Panc1 (cell line): Measurements from ENCODE around the gene MBD4. TPM values are rescaled to one million over a fixed set of nuclear protein-coding genes. Genes with fewer than 3 reads are reported as not detected.

Experiments
- ATAC-seq: fragments of 200-7000 bp; cut with Tn5 transposase; 2 replicates; pipeline ENCODE4 v1.9.1; 2020; ENCODE audit warnings: mild to moderate bottlenecking, moderate library complexity
- BruUV-seq: library from RNA; stranded (reverse); fragments of 400-500 nt; replicated peaks from 2 replicates; lab custom pipeline; 2021; lab: Mats Ljungman, UMichigan
- CTCF ChIA-PET: fragments of 300-600 bp; sonication (Branson Sonifier 250); formaldehyde crosslinking; loops from one replicate; lab custom pipeline; 2022; ENCODE audit warnings: antibody characterized with exemption; lab: Charles Lee
- POLR2A ChIA-PET: fragments of 300-600 bp; sonication (Branson Sonifier 250); formaldehyde crosslinking; loops from one replicate; lab custom pipeline; 2022; ENCODE audit warnings: antibody characterized with exemption; lab: Charles Lee
- DNase-seq: peaks from one replicate; pipeline ENCODE4 v3.0.0-alpha.2; 2010; ENCODE audit warnings: low read depth, low spot score
- H3K27ac ChIP-seq: 2 replicates; pipeline ENCODE4 v1.5.1; 2011; ENCODE audit warnings: mild to moderate bottlenecking, low read length, inconsistent platforms
- H3K27me3 ChIP-seq: fragments of 200-500 bp; sonication (Bioruptor generic); 2 replicates; pipeline ENCODE4 v1.6.0; 2014; ENCODE audit warnings: low read length, inconsistent platforms; ENCODE audit not compliant: control insufficient read depth, insufficient read depth
- H3K36me3 ChIP-seq: fragments of 200-500 bp; sonication (Bioruptor generic); 2 replicates; pipeline ENCODE4 v1.5.1; 2014; ENCODE audit warnings: inconsistent platforms, mild to moderate bottlenecking, low read length, moderate library complexity; ENCODE audit not compliant: control insufficient read depth, insufficient read depth
- H3K4me1 ChIP-seq: 2 replicates; pipeline ENCODE4 v1.5.1; 2011; ENCODE audit warnings: inconsistent platforms, mild to moderate bottlenecking, low read length, moderate library complexity; ENCODE audit not compliant: control insufficient read depth, insufficient read depth
- H3K4me3 ChIP-seq, 2 experiments: 2 replicates each; pipeline ENCODE4 v1.5.1; 2011 to 2012; ENCODE audit warnings: low read depth in 2 of 2, low read length in 2 of 2, mild to moderate bottlenecking in 2 of 2, inconsistent platforms in 1 of 2, moderate library complexity in 1 of 2
- H3K9me3 ChIP-seq: fragments of 200-500 bp; sonication (Bioruptor generic); 2 replicates; pipeline ENCODE4 v1.5.1; 2014; ENCODE audit warnings: low read depth, mild to moderate bottlenecking, inconsistent platforms, low read length, moderate library complexity; ENCODE audit not compliant: control insufficient read depth, insufficient read depth
- POLR2AphosphoS5 ChIP-seq: IDR thresholded peaks from 2 replicates; pipeline ENCODE4 v1.6.1; 2012; ENCODE audit warnings: mild to moderate bottlenecking, low read depth, low read length, moderate library complexity
- SIN3A ChIP-seq: IDR thresholded peaks from 2 replicates; pipeline ENCODE4 v1.6.1; 2012; ENCODE audit warnings: low read depth, mild to moderate bottlenecking, low read length, moderate library complexity, borderline replicate concordance; ENCODE audit not compliant: insufficient read depth
- TCF7L2 ChIP-seq: IDR thresholded peaks from 2 replicates; pipeline ENCODE4 v1.6.1; 2011; ENCODE audit warnings: mild to moderate bottlenecking, low read depth, low read length, inconsistent platforms
- in situ Hi-C: cut with HindIII; loops from 2 replicates; pipeline ENCODE4 v1.10.0; 2016; ENCODE audit warnings: low sequenced_read_pairs, low pct_unique_long_range_greater_than_20kb
- intact Hi-C: fragments of 100-400 bp; cut with micrococcal nuclease; formaldehyde crosslinking; loops from one replicate; pipeline ENCODE4 v1.10.0; 2022; ENCODE audit not compliant: unreplicated experiment
- total RNA-seq: library from RNA; stranded (reverse); gene quantifications from one replicate; pipeline ENCODE4 v1.2.1, GENCODE V29; 2021; ENCODE audit not compliant: unreplicated experiment
- TF ChIP-seq, protein P1 (sequence below): fragments of 450-650 bp; IDR thresholded peaks from 2 replicates; pipeline ENCODE4 v1.5.1; 2017; ENCODE audit warnings: mild to moderate bottlenecking
- TF ChIP-seq, protein P2 (sequence below), 2 experiments: IDR thresholded peaks; 2 replicates each; pipeline ENCODE4 v1.6.1; 2011 to 2012; ENCODE audit warnings: low read depth in 2 of 2, control low read depth in 1 of 2, low read length in 1 of 2, mild to moderate bottlenecking in 1 of 2, moderate library complexity in 1 of 2; ENCODE audit not compliant: insufficient read depth in 1 of 2

Gene MBD4
- total RNA-seq, 1 experiment from 2014 or later, result 44.7 TPM

DNA sequence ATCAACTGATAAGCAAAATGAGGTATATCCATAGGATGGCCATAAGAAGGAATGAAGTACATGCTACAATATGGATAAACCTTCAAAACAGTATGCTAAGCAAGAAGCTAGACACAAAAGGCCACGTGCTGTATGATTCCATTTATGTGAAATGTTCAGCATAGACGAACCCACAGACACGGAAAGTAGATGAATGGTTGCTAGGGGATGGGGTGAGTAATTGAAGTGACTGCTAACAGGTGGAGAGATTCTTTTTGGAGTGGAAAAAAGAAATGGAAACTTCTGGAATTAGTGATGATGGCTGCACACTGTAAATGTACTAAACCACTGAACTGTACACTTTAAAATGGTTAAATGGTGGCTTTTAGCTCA, 10.7 kb downstream of the MBD4 start:
- intact Hi-C loops, result no loop called here
- ATAC-seq (peak; percentile 4; the same call in 1 of the 2 replicates), DNase-seq (no peak)
- TF ChIP-seq SIN3A (no peak), POLR2AphosphoS5 (peak; percentile 9; the same call in 1 of the 2 replicates)
- peak overlapping the region; percentile 59 to 75 for H3K4me3 ChIP-seq
- no TSS peak for BruUV-seq
- H3K9me3 ChIP-seq, result no peaks in the 10 kb centered on the region
- in situ Hi-C loops, result no loop called here
- ChIA-PET CTCF (interaction anchor here (1.3 kb wide), 1 partner anchor 45 kb away, joined by 5 read pairs; no protein-coding TSS in a partner anchor), POLR2A (interaction anchor here (0.8 to 1.2 kb wide), 2 partner anchors 15 to 46 kb away, joined by 3 read pairs; no protein-coding TSS in a partner anchor)
- H3K36me3 ChIP-seq, result peaks cover 18% of the 10 kb centered on the region
- H3K27ac ChIP-seq, result peak overlapping the region; percentile 78
- no peaks in the 10 kb centered on the region for H3K27me3 ChIP-seq
- H3K4me1 ChIP-seq, result peaks cover 11% of the 10 kb centered on the region

DNA sequence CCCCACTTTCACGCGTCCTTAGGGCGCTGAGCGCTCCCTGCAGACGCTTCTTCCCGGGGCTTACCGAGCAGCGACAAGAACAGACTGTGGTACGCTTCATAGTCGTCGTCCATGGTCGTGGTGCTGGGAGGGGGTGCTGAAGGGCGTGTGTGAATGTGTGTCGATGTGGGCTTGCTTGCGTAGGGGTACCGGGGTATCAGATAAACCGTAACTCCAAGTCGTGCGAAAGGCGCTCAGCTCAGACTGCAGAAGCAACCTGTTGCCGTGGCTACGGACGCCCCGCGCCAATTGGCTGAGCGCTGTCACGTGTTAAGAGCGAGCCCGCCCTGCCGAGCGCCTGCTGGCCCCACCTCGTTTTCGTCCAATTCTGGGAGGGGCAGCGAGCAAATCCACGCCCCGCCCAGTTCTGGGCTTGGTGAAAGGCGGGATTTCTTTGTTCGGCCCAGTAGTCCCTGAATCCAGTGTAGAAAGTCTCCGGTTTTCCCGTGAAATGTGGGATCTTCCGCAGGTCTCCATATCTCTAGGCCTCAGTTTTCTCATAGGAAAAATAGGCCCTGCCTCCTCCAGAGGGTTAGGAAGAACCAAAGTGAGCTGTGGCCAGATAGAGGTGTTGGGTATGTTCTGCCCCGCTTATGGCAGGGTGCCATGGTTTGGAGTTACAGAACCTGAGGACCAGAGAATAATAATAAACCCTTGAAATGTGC, 11.2 kb downstream of the MBD4 start, which contains the start of gene EFCAB12:
Gene EFCAB12, minus strand, starts transcription at position 261 of the 704 bp plus-strand sequence. Its CDS starts 148 bp downstream, at position 113.
- TF ChIP-seq POLR2AphosphoS5, result peak; percentile 48
- TF ChIP-seq, protein P1, sequence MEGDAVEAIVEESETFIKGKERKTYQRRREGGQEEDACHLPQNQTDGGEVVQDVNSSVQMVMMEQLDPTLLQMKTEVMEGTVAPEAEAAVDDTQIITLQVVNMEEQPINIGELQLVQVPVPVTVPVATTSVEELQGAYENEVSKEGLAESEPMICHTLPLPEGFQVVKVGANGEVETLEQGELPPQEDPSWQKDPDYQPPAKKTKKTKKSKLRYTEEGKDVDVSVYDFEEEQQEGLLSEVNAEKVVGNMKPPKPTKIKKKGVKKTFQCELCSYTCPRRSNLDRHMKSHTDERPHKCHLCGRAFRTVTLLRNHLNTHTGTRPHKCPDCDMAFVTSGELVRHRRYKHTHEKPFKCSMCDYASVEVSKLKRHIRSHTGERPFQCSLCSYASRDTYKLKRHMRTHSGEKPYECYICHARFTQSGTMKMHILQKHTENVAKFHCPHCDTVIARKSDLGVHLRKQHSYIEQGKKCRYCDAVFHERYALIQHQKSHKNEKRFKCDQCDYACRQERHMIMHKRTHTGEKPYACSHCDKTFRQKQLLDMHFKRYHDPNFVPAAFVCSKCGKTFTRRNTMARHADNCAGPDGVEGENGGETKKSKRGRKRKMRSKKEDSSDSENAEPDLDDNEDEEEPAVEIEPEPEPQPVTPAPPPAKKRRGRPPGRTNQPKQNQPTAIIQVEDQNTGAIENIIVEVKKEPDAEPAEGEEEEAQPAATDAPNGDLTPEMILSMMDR, result no peak
- TF ChIP-seq, protein P2, sequence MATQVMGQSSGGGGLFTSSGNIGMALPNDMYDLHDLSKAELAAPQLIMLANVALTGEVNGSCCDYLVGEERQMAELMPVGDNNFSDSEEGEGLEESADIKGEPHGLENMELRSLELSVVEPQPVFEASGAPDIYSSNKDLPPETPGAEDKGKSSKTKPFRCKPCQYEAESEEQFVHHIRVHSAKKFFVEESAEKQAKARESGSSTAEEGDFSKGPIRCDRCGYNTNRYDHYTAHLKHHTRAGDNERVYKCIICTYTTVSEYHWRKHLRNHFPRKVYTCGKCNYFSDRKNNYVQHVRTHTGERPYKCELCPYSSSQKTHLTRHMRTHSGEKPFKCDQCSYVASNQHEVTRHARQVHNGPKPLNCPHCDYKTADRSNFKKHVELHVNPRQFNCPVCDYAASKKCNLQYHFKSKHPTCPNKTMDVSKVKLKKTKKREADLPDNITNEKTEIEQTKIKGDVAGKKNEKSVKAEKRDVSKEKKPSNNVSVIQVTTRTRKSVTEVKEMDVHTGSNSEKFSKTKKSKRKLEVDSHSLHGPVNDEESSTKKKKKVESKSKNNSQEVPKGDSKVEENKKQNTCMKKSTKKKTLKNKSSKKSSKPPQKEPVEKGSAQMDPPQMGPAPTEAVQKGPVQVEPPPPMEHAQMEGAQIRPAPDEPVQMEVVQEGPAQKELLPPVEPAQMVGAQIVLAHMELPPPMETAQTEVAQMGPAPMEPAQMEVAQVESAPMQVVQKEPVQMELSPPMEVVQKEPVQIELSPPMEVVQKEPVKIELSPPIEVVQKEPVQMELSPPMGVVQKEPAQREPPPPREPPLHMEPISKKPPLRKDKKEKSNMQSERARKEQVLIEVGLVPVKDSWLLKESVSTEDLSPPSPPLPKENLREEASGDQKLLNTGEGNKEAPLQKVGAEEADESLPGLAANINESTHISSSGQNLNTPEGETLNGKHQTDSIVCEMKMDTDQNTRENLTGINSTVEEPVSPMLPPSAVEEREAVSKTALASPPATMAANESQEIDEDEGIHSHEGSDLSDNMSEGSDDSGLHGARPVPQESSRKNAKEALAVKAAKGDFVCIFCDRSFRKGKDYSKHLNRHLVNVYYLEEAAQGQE (IDR thresholded peaks at IDR 0.05; ENCODE audit: insufficient read depth in 1 of 2, low read depth in 2 of 2, low read length in 1 of 2), result 0 out of 4 replicates have a peak, but pooled peaks of 1 of the 2 experiments have one; percentile 5
- TF ChIP-seq TCF7L2, result no peak
- TF ChIP-seq SIN3A, result 0 out of 2 replicates have a peak, but pooled peaks have one; percentile 71
- POLR2A ChIA-PET, result interaction anchor here (0.6 to 1.2 kb wide), 3 partner anchors 14 to 98 kb away, joined by 3 read pairs; no protein-coding TSS in a partner anchor
- intact Hi-C loops, result no loop called here
- in situ Hi-C loops, result no loop called here
- BruUV-seq, result no TSS peak
- Histone ChIP-seq H3K4me3 (peak within 1 kb of the TSS; percentile 59 to 75), H3K4me1 (peaks cover 11% of the 10 kb centered on the region), H3K27me3 (no peaks in the 10 kb centered on the region), H3K9me3 (no peaks in the 10 kb centered on the region), H3K27ac (peak within 1 kb of the TSS; percentile 78), H3K36me3 (peaks cover 13% of the 10 kb centered on the region)
- DNase-seq (peak; percentile 76), ATAC-seq (peak; percentile 99)
- CTCF ChIA-PET, result interaction anchor here (1.2 to 1.3 kb wide), 2 partner anchors 29 to 45 kb away, joined by 3 to 5 read pairs; no protein-coding TSS in a partner anchor
